Measurements from ENCODE around the gene LZIC. TPM values are rescaled to one million over a fixed set of nuclear protein-coding genes. Genes with fewer than 3 reads are reported as not detected.

Gene LZIC
- total RNA-seq, 1 experiment from 2014 or later = 37.9 TPM

Small RNAs within 50 kb of the gene (microRNA-seq; reads per million reads assigned to microRNA genes)
- gene MIR5697 (ENCODE audit: unreplicated experiment) = 2.2 reads per million

Other genes with a start within 250 kb of the LZIC start
- gene CLSTN1, start 119.4 kb downstream of the LZIC start, total RNA-seq (2021; ENCODE audit: unreplicated experiment) = 143 TPM
- gene CTNNBIP1, start 33.1 kb downstream of the LZIC start, total RNA-seq (2021; ENCODE audit: unreplicated experiment) = 36.9 TPM
- 7.6 TPM for gene NMNAT1, start 84 bp upstream of the LZIC start, total RNA-seq (2021; ENCODE audit: unreplicated experiment)
- gene RBP7, start 53.8 kb upstream of the LZIC start, total RNA-seq (2021; ENCODE audit: unreplicated experiment) = 28.9 TPM
- 54.7 TPM for gene UBE4B, start 89.6 kb upstream of the LZIC start, total RNA-seq (2021; ENCODE audit: unreplicated experiment)

All from Panc1 (cell line).